ENCODE results near the gene ZNF865. TPM values are rescaled to one million over a fixed set of nuclear protein-coding genes. Genes with fewer than 3 reads are reported as not detected.

ZNF865 gene
- total RNA-seq, 3 donors from 2014 or later (not counting 1 experiment from before 2014, with no cell fraction given): 18.5 to 22.1 (median 20.9) TPM

- peaks cover 14 to 27% of the 10 kb centered on the region in 2 donors for H3K4me1 Mint-ChIP-seq
These were observed 18.9 kb downstream of the ZNF865 start, which contains the start of gene ZNF784 for GRCh38 chr19:55624109-55625003. Gene ZNF784 (minus strand): TSS chr19:55624566. CDS start chr19:55624561, 5 bp downstream.

GRCh38 chr19:55625004-55625326, 19.5 kb downstream of the ZNF865 start:
- intact Hi-C loops (cut with micrococcal nuclease): no loop called here
- no peak for DNase-seq

More at GRCh38 chr19:55624109-55625003, 18.9 kb downstream of the ZNF865 start, which contains the start of gene ZNF784:
- Histone ChIP-seq H3K9me3 (ENCODE audit: control insufficient read depth, insufficient read depth, low read length) (no peaks in the 10 kb centered on the region), H3K27me3 (ENCODE audit: control insufficient read depth, insufficient read depth, low read length) (no peaks in the 10 kb centered on the region), H3K4me1 (ENCODE audit: control insufficient read depth, insufficient read depth, low read length) (peaks cover 19% of the 10 kb centered on the region), H3K27ac (ENCODE audit: low read length) (peak within 1 kb of the TSS; percentile 97), H3K4me3 (ENCODE audit: low read length) (peak within 1 kb of the TSS; percentile 64), H3K36me3 (ENCODE audit: control insufficient read depth, insufficient read depth, low read length) (no peaks in the 10 kb centered on the region)
- H3K36me3 Mint-ChIP-seq: no peaks in the 10 kb centered on the region
- under 1% methylated on average over 52 of the region's 56 CpGs for WGBS (ENCODE audit: insufficient coverage)
- peak; percentile 87 to 95 (median 89) for ATAC-seq
- no peaks in the 10 kb centered on the region for H3K27me3 Mint-ChIP-seq (ENCODE audit: low read depth in 2 of 2)
- H3K4me3 Mint-ChIP-seq: peak within 1 kb of the TSS; percentile 87
- no peaks in the 10 kb centered on the region for H3K9me3 Mint-ChIP-seq
- DNase-seq: peak; percentile 95 to 98
- no peak for TF ChIP-seq CTCF (IDR thresholded peaks at IDR 0.05)
- peak within 1 kb of the TSS; percentile 88 to 98 for H3K27ac Mint-ChIP-seq
- intact Hi-C loops (cut with micrococcal nuclease): loop anchor here (1.0 kb wide), 1 partner anchor 25 kb away; the partner anchor contains the start of gene FIZ1

GRCh38 chr19:55626350-55626749, 20.9 kb downstream of the ZNF865 start:
- WGBS (ENCODE audit: insufficient coverage): 68% methylated on average over 10 of the region's 11 CpGs
- no peaks in the 10 kb centered on the region for H3K9me3 ChIP-seq (ENCODE audit: control insufficient read depth, insufficient read depth, low read length)
- peaks cover 10% of the 10 kb centered on the region for H3K4me1 ChIP-seq (ENCODE audit: control insufficient read depth, insufficient read depth, low read length)
- no peaks in the 10 kb centered on the region for H3K27me3 ChIP-seq (ENCODE audit: control insufficient read depth, insufficient read depth, low read length)
- Mint-ChIP-seq H3K27ac (no peak overlapping the region), H3K36me3 (no peaks in the 10 kb centered on the region), H3K4me3 (peak overlapping the region; percentile 6), H3K4me1 (peaks cover 14 to 18% of the 10 kb centered on the region in 2 donors), H3K27me3 (ENCODE audit: low read depth in 2 of 2) (no peaks in the 10 kb centered on the region), H3K9me3 (no peaks in the 10 kb centered on the region)
- no peak overlapping the region for H3K4me3 ChIP-seq (ENCODE audit: low read length)
- DNase-seq (peak in 1 of 2 donors; percentile 90), ATAC-seq (no peak)
- intact Hi-C loops (cut with micrococcal nuclease): no loop called here
- H3K27ac ChIP-seq (ENCODE audit: low read length): no peak overlapping the region
- no peaks in the 10 kb centered on the region for H3K36me3 ChIP-seq (ENCODE audit: control insufficient read depth, insufficient read depth, low read length)
- TF ChIP-seq CTCF (IDR thresholded peaks at IDR 0.05): no peak

More at GRCh38 chr19:55625004-55625326, 19.5 kb downstream of the ZNF865 start:
- no peaks in the 10 kb centered on the region for H3K9me3 Mint-ChIP-seq
- peak overlapping the region; percentile 88 to 98 for H3K27ac Mint-ChIP-seq
- peak overlapping the region; percentile 87 for H3K4me3 Mint-ChIP-seq
- Histone ChIP-seq H3K4me1 (ENCODE audit: control insufficient read depth, insufficient read depth, low read length) (peaks cover 19% of the 10 kb centered on the region), H3K36me3 (ENCODE audit: control insufficient read depth, insufficient read depth, low read length) (no peaks in the 10 kb centered on the region), H3K27ac (ENCODE audit: low read length) (peak overlapping the region; percentile 97), H3K4me3 (ENCODE audit: low read length) (peak overlapping the region; percentile 64), H3K9me3 (ENCODE audit: control insufficient read depth, insufficient read depth, low read length) (no peaks in the 10 kb centered on the region), H3K27me3 (ENCODE audit: control insufficient read depth, insufficient read depth, low read length) (no peaks in the 10 kb centered on the region)
- 56% methylated on average over 11 of the region's 11 CpGs for WGBS (ENCODE audit: insufficient coverage)
- peaks cover 14 to 27% of the 10 kb centered on the region in 2 donors for H3K4me1 Mint-ChIP-seq
- no peak for TF ChIP-seq CTCF (IDR thresholded peaks at IDR 0.05)
- no peak for ATAC-seq
- H3K36me3 Mint-ChIP-seq: no peaks in the 10 kb centered on the region
- H3K27me3 Mint-ChIP-seq (ENCODE audit: low read depth in 2 of 2): no peaks in the 10 kb centered on the region

Measured in natural killer cell (primary cell).